ENCODE measurements around the gene ZIC4.

The ZIC4 gene

GRCh38 chr3:147412917-147413685 is 6.8 kb upstream of the ZIC4 start:
- Histone ChIP-seq H3K4me3 (peak overlapping the region; percentile 43), H3K27ac (no peak overlapping the region)
- TF ChIP-seq CTCF (IDR thresholded peaks at IDR 0.05) = no peak
- DNase-seq (ENCODE audit: low spot score) = no peak

GRCh38 chr3:147412261-147412916 is 6.0 kb upstream of the ZIC4 start:
- no peak for DNase-seq (ENCODE audit: low spot score)

DNA sequence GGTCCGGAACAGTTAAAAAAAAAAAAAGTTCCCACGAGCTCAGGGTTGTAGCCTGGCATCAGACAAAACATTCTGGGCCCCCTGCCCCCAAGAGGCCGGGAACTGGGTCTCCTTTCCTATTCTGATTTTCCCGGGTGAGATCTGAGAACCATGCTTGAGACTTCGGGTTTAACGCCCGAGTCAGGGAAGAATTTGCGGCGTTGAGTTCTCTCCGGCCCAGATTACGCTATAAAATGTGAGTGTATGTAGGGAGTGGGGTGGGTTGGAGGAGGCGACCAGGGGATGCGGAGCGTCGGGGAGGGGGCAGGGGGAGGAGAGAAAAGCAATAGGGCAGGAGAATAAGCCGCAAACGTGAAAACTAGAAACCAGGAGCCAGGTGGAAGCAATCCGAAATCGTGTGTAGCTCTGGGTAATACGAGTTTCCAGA is 5.5 kb upstream of the ZIC4 start:
- Histone ChIP-seq H3K27ac (no peak overlapping the region), H3K4me3 (no peak overlapping the region)
- TF ChIP-seq CTCF (IDR thresholded peaks at IDR 0.05) = no peak
- no peak for DNase-seq (ENCODE audit: low spot score)

More at GRCh38 chr3:147412261-147412916, 6.0 kb upstream of the ZIC4 start:
- Histone ChIP-seq H3K27ac (no peak overlapping the region), H3K4me3 (peak overlapping the region; percentile 43)
- no peak for TF ChIP-seq CTCF (IDR thresholded peaks at IDR 0.05)

- Histone ChIP-seq H3K27ac (no peak overlapping the region), H3K4me3 (peak overlapping the region; percentile 65)
- DNase-seq (ENCODE audit: low spot score) = no peak
These were observed 5.0 kb upstream of the ZIC4 start for GRCh38 chr3:147411238-147411814.

DNA sequence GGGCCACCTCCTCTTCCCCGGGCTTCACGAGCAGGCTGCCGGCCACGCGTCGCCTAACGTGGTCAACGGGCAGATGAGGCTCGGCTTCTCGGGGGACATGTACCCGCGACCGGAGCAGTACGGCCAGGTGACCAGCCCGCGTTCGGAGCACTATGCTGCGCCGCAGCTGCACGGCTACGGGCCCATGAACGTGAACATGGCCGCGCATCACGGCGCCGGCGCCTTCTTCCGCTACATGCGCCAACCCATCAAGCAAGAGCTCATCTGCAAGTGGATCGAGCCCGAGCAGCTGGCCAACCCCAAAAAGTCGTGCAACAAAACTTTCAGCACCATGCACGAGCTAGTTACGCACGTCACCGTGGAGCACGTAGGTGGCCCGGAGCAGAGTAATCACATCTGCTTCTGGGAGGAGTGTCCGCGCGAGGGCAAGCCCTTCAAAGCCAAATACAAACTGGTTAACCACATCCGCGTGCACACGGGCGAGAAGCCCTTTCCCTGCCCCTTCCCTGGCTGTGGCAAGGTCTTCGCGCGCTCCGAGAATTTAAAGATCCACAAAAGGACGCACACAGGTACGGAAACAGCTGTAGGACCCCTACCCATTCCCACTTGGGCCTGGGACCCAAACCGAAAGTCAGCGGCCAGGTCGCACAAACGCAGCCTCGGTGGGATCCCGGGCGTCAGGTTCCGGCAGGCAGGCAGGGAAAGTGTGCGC is 4.3 kb upstream of the ZIC4 start:
- DNase-seq (ENCODE audit: low spot score) = no peak
- Histone ChIP-seq H3K27ac (no peak overlapping the region), H3K4me3 (peak overlapping the region; percentile 65)
- TF ChIP-seq CTCF (IDR thresholded peaks at IDR 0.05) = no peak

More at GRCh38 chr3:147411238-147411814, 5.0 kb upstream of the ZIC4 start:
- no peak for TF ChIP-seq CTCF (IDR thresholded peaks at IDR 0.05)

DNA sequence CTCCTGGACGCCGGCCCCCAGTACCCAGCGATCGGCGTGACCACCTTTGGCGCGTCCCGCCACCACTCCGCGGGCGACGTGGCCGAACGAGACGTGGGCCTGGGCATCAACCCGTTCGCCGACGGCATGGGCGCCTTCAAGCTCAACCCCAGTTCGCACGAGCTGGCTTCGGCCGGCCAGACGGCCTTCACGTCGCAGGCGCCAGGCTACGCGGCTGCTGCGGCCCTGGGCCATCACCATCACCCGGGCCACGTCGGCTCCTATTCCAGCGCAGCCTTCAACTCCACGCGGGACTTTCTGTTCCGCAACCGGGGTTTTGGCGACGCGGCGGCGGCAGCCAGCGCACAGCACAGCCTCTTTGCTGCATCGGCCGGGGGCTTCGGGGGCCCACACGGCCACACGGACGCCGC is 3.8 kb upstream of the ZIC4 start:
- no peak overlapping the region for H3K27ac ChIP-seq
- no peak for DNase-seq (ENCODE audit: low spot score)
- TF ChIP-seq CTCF (IDR thresholded peaks at IDR 0.05) = no peak
- peak overlapping the region; percentile 65 for H3K4me3 ChIP-seq
